ENCODE results near the gene SYT9. TPM values are rescaled to one million over a fixed set of nuclear protein-coding genes. Genes with fewer than 3 reads are reported as not detected.

SYT9 gene
- total and polyA plus RNA-seq, 12 donors: 0.01 to 0.66 (median 0.32) TPM; not detected in 3

GRCh38 chr11:7286178-7286577, 34.5 kb downstream of the SYT9 start:
- Histone ChIP-seq H3K4me3 (no peak overlapping the region), H3K9me3 (peaks cover 0 to 16% (median 0%) of the 10 kb centered on the region in 11 donors), H3K27me3 (no peaks in the 10 kb centered on the region), H3K4me1 (no peaks in the 10 kb centered on the region), H3K36me3 (no peaks in the 10 kb centered on the region), H3K27ac (no peak overlapping the region)
- intact Hi-C loops (cut with DNase I): no loop called here
- TF ChIP-seq CTCF (IDR thresholded peaks at IDR 0.05): no peak
- 85 to 93% methylated on average over 1 of the region's 1 CpG for WGBS, 2 donors
- DNase-seq: no peak
- ATAC-seq: no peak

DNA sequence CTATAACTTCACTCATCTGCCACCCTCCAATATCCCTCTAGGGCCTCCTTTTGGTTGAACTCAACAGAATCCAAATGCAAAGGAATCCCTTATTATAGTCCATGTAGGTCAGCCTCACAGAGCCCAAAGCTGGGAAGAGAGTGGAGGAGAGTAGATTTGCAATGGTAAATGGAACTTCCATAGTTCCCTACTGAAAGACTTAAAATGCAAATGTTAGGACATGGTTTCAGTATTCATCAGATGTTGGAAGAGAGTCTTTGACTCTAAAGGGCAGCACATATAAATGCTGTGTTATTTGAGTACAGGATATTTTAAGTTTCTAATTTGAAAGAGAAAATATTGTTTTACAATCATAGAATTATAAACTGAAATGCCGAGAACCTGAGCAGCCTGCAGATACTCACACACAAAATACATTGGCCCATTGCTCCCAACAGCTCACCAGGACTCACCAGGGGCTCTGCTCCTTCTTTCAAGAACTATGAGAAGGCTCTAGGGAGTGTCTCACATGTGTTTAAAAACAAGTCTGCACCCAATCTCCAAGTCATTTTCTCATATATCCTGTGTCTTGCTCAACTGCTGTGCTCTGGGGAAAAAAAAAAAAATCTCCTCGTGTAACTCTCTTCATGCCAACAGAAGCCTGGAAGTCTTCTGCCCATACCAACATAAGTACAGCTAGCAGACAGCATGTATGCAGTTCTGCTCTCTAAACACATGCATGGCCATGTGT, 39.6 kb downstream of the SYT9 start:
- DNase-seq (no peak), ATAC-seq (no peak)
- intact Hi-C loops (cut with DNase I): no loop called here
- Histone ChIP-seq H3K27ac (no peak overlapping the region), H3K36me3 (no peaks in the 10 kb centered on the region), H3K4me1 (no peaks in the 10 kb centered on the region), H3K9me3 (peaks cover 0 to 16% (median 0%) of the 10 kb centered on the region in 11 donors), H3K4me3 (no peak overlapping the region), H3K27me3 (no peaks in the 10 kb centered on the region)
- TF ChIP-seq CTCF (IDR thresholded peaks at IDR 0.05): no peak
- 68 to 78% methylated on average over 2 of the region's 2 CpGs for WGBS, 2 donors

DNA sequence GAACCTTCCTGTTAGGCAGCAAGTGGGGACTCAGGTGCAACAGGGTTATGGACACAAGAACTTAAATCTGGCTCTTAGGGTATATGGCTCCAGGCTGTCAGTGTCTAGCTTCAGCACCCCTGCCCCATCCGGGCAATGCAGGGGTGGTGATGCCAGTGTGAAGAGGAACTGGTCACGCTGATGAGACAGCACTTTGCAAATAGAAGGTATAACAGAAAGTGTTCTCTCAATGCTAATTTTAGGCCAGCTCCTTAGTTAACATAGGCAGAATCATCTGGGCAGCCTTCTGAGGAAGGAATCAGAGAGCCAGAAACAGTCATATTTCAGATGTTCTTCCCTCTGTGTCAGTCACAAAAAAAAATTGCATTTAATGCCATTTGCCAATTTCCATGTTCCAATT, 41.2 kb downstream of the SYT9 start:
- TF ChIP-seq CTCF (IDR thresholded peaks at IDR 0.05): no peak
- Histone ChIP-seq H3K4me1 (no peaks in the 10 kb centered on the region), H3K36me3 (no peaks in the 10 kb centered on the region), H3K27ac (no peak overlapping the region), H3K9me3 (peaks cover 0 to 11% (median 0%) of the 10 kb centered on the region in 11 donors), H3K4me3 (no peak overlapping the region), H3K27me3 (no peaks in the 10 kb centered on the region)
- DNase-seq: no peak
- ATAC-seq: no peak
- 67 to 73% methylated on average over 2 of the region's 2 CpGs for WGBS, 2 donors
- intact Hi-C loops (cut with DNase I): no loop called here

DNA sequence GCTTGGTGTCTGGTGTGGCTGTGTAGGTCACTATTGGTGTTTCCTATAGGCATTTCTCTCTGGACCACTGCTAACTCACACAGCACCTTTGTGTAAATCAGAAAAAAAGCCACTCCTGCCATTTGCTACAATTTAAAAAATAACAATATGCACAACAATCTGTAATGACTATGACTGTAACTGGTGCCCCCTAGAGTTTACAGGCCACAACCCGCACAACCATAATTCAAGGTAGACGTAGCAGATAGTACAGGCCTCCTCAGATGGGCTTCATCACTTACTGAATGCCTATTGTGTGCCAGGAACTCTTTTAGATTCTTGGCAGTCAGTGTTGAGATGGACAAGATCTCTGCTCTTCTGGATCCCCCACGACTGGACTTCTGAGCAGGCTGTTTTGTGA, 47.7 kb downstream of the SYT9 start:
- WGBS, 2 donors: 65 to 72% methylated on average over 3 of the region's 3 CpGs
- TF ChIP-seq CTCF (IDR thresholded peaks at IDR 0.05): no peak
- intact Hi-C loops (cut with DNase I): no loop called here
- H3K27ac ChIP-seq: no peak overlapping the region
- no peaks in the 10 kb centered on the region for H3K27me3 ChIP-seq
- H3K36me3 ChIP-seq: no peaks in the 10 kb centered on the region
- H3K9me3 ChIP-seq: peaks cover 0 to 11% (median 0%) of the 10 kb centered on the region in 11 donors
- no peak for DNase-seq
- H3K4me3 ChIP-seq: no peak overlapping the region
- ATAC-seq: no peak
- H3K4me1 ChIP-seq: no peaks in the 10 kb centered on the region
